ENCODE results near the gene SRCIN1. TPM values are rescaled to one million over a fixed set of nuclear protein-coding genes. Genes with fewer than 3 reads are reported as not detected.
A peak's percentile ranks its signal among the peaks of the same experiment; 100 is the strongest.

SRCIN1 gene
- total and polyA plus RNA-seq, 9 donors: 0.75 to 1.9 (median 1.3) TPM

- no peak for DNase-seq
- H3K36me3 ChIP-seq (ENCODE audit: control insufficient read depth, insufficient read depth, low read length): no peaks in the 10 kb centered on the region
- 8% methylated on average over 25 of the region's 30 CpGs for WGBS (ENCODE audit: insufficient coverage)
- no peak overlapping the region for H3K27ac ChIP-seq (ENCODE audit: low read length)
- peaks cover 2% of the 10 kb centered on the region for H3K9me3 ChIP-seq (replicated peaks; ENCODE audit: control insufficient read depth, low read depth, low read length)
- H3K27me3 ChIP-seq (ENCODE audit: control insufficient read depth, insufficient read depth, low read length): peaks cover 83% of the 10 kb centered on the region
- no peak overlapping the region for H3K4me3 ChIP-seq (ENCODE audit: low read length)
- peaks cover 23% of the 10 kb centered on the region for H3K4me1 ChIP-seq (ENCODE audit: control insufficient read depth, insufficient read depth, low read length)
Observed at GRCh38 chr17:38606646-38607611, 1.2 kb upstream of the SRCIN1 start.

- WGBS (ENCODE audit: insufficient coverage): under 1% methylated on average over 32 of the region's 44 CpGs
- H3K4me3 ChIP-seq (ENCODE audit: low read length): no peak overlapping the region
- H3K27ac ChIP-seq (ENCODE audit: low read length): no peak overlapping the region
- H3K27me3 ChIP-seq (ENCODE audit: control insufficient read depth, insufficient read depth, low read length): peaks cover 86% of the 10 kb centered on the region
- H3K4me1 ChIP-seq (ENCODE audit: control insufficient read depth, insufficient read depth, low read length): peaks cover 26% of the 10 kb centered on the region
- H3K9me3 ChIP-seq (replicated peaks; ENCODE audit: control insufficient read depth, low read depth, low read length): no peaks in the 10 kb centered on the region
- no peaks in the 10 kb centered on the region for H3K36me3 ChIP-seq (ENCODE audit: control insufficient read depth, insufficient read depth, low read length)
- no peak for DNase-seq
Observed at GRCh38 chr17:38605411-38605840, 326 bp downstream of the SRCIN1 start.

GRCh38 chr17:38604479-38605403 lies 1.0 kb downstream of the SRCIN1 start:
- H3K27me3 ChIP-seq (ENCODE audit: control insufficient read depth, insufficient read depth, low read length): peaks cover 85% of the 10 kb centered on the region
- DNase-seq: no peak
- H3K36me3 ChIP-seq (ENCODE audit: control insufficient read depth, insufficient read depth, low read length): no peaks in the 10 kb centered on the region
- WGBS (ENCODE audit: insufficient coverage): 3% methylated on average over 7 of the region's 38 CpGs
- H3K4me1 ChIP-seq (ENCODE audit: control insufficient read depth, insufficient read depth, low read length): peaks cover 26% of the 10 kb centered on the region
- no peaks in the 10 kb centered on the region for H3K9me3 ChIP-seq (replicated peaks; ENCODE audit: control insufficient read depth, low read depth, low read length)
- no peak overlapping the region for H3K27ac ChIP-seq (ENCODE audit: low read length)
- no peak overlapping the region for H3K4me3 ChIP-seq (ENCODE audit: low read length)

- no peak overlapping the region for H3K4me3 ChIP-seq (ENCODE audit: low read length)
- H3K27me3 ChIP-seq (ENCODE audit: control insufficient read depth, insufficient read depth, low read length): peaks cover 82% of the 10 kb centered on the region
- WGBS (ENCODE audit: insufficient coverage): 69% methylated on average over 2 of the region's 6 CpGs
- DNase-seq: no peak
- no peaks in the 10 kb centered on the region for H3K9me3 ChIP-seq (replicated peaks; ENCODE audit: control insufficient read depth, low read depth, low read length)
- H3K4me1 ChIP-seq (ENCODE audit: control insufficient read depth, insufficient read depth, low read length): peaks cover 26% of the 10 kb centered on the region
- H3K27ac ChIP-seq (ENCODE audit: low read length): no peak overlapping the region
- no peaks in the 10 kb centered on the region for H3K36me3 ChIP-seq (ENCODE audit: control insufficient read depth, insufficient read depth, low read length)
Observed at GRCh38 chr17:38603786-38604478, 1.8 kb downstream of the SRCIN1 start.

GRCh38 chr17:38602956-38603785 lies 2.6 kb downstream of the SRCIN1 start:
- peaks cover 81% of the 10 kb centered on the region for H3K27me3 ChIP-seq (ENCODE audit: control insufficient read depth, insufficient read depth, low read length)
- H3K36me3 ChIP-seq (ENCODE audit: control insufficient read depth, insufficient read depth, low read length): no peaks in the 10 kb centered on the region
- no peak overlapping the region for H3K27ac ChIP-seq (ENCODE audit: low read length)
- 22% methylated on average over 1 of the region's 13 CpGs for WGBS (ENCODE audit: insufficient coverage)
- peaks cover 26% of the 10 kb centered on the region for H3K4me1 ChIP-seq (ENCODE audit: control insufficient read depth, insufficient read depth, low read length)
- DNase-seq: no peak
- no peaks in the 10 kb centered on the region for H3K9me3 ChIP-seq (replicated peaks; ENCODE audit: control insufficient read depth, low read depth, low read length)
- no peak overlapping the region for H3K4me3 ChIP-seq (ENCODE audit: low read length)

- DNase-seq: no peak
- Histone ChIP-seq H3K4me3 (ENCODE audit: low read length) (no peak overlapping the region), H3K27me3 (ENCODE audit: control insufficient read depth, insufficient read depth, low read length) (peaks cover 81% of the 10 kb centered on the region), H3K9me3 (replicated peaks; ENCODE audit: control insufficient read depth, low read depth, low read length) (no peaks in the 10 kb centered on the region), H3K36me3 (ENCODE audit: control insufficient read depth, insufficient read depth, low read length) (no peaks in the 10 kb centered on the region), H3K27ac (ENCODE audit: low read length) (no peak overlapping the region), H3K4me1 (ENCODE audit: control insufficient read depth, insufficient read depth, low read length) (peaks cover 26% of the 10 kb centered on the region)
- 21% methylated on average over 2 of the region's 2 CpGs for whole genome bisulfite sequencing (ENCODE audit: insufficient coverage)
Observed at GRCh38 chr17:38602453-38602852, 3.3 kb downstream of the SRCIN1 start.

- no peaks in the 10 kb centered on the region for H3K36me3 ChIP-seq (ENCODE audit: control insufficient read depth, insufficient read depth, low read length)
- H3K4me1 ChIP-seq (ENCODE audit: control insufficient read depth, insufficient read depth, low read length): peaks cover 20% of the 10 kb centered on the region
- DNase-seq: peak; percentile 71
- no peak overlapping the region for H3K27ac ChIP-seq (ENCODE audit: low read length)
- H3K9me3 ChIP-seq (replicated peaks; ENCODE audit: control insufficient read depth, low read depth, low read length): no peaks in the 10 kb centered on the region
- H3K4me3 ChIP-seq (ENCODE audit: low read length): no peak overlapping the region
- peaks cover 79% of the 10 kb centered on the region for H3K27me3 ChIP-seq (ENCODE audit: control insufficient read depth, insufficient read depth, low read length)
- WGBS (ENCODE audit: insufficient coverage): 0% methylated on average over 15 of the region's 24 CpGs
Observed at GRCh38 chr17:38601539-38602351, 4.0 kb downstream of the SRCIN1 start.

- H3K27me3 ChIP-seq (ENCODE audit: control insufficient read depth, insufficient read depth, low read length): peaks cover 81% of the 10 kb centered on the region
Observed at GRCh38 chr17:38600906-38601305, 4.8 kb downstream of the SRCIN1 start.

More at GRCh38 chr17:38600906-38601305, 4.8 kb downstream of the SRCIN1 start:
- Histone ChIP-seq H3K4me1 (ENCODE audit: control insufficient read depth, insufficient read depth, low read length) (peaks cover 16% of the 10 kb centered on the region), H3K9me3 (replicated peaks; ENCODE audit: control insufficient read depth, low read depth, low read length) (no peaks in the 10 kb centered on the region), H3K4me3 (ENCODE audit: low read length) (no peak overlapping the region), H3K27ac (ENCODE audit: low read length) (no peak overlapping the region), H3K36me3 (ENCODE audit: control insufficient read depth, insufficient read depth, low read length) (no peaks in the 10 kb centered on the region)
- 63% methylated on average over 3 of the region's 8 CpGs for WGBS (ENCODE audit: insufficient coverage)
- no peak for DNase-seq

Measured in muscle of leg (tissue), 11 donors.